AG09319 (cell line): ENCODE measurements around the gene HIRIP3.

Experiments
- DNase-seq: peaks from one replicate; pipeline ENCODE4 v3.0.0-alpha.2; 2010; ENCODE audit warnings: low read depth; ENCODE audit errors: extremely low read depth
- CTCF ChIP-seq: IDR thresholded peaks from 2 replicates; pipeline ENCODE4 v1.5.1; 2011; ENCODE audit warnings: low read depth, mild to moderate bottlenecking, inconsistent platforms, low read length, moderate library complexity

HIRIP3 gene

GRCh38 chr16:30000735-30001631 lies 5.6 kb upstream of the HIRIP3 start:
- no peak for DNase-seq
- no peak for TF ChIP-seq CTCF

- DNase-seq, result no peak
- no peak for TF ChIP-seq CTCF
Measured at GRCh38 chr16:29999605-30000004, 4.2 kb upstream of the HIRIP3 start.

GRCh38 chr16:29996766-29997250 lies 1.4 kb upstream of the HIRIP3 start:
- no peak for TF ChIP-seq CTCF
- DNase-seq, result no peak

GRCh38 chr16:29995911-29996765 lies 721 bp upstream of the HIRIP3 start, which contains the start of gene INO80E:
TSS of gene INO80E (plus strand) at chr16:29996241. CDS start at chr16:29996311, 70 bp downstream.
- TF ChIP-seq CTCF, result no peak

GRCh38 chr16:29994600-29995323 lies 655 bp downstream of the HIRIP3 start:
- no peak for DNase-seq
- TF ChIP-seq CTCF, result no peak

More at GRCh38 chr16:29995911-29996765, 721 bp upstream of the HIRIP3 start, which contains the start of gene INO80E:
- peak; percentile 80 for DNase-seq

GRCh38 chr16:29993903-29994599 lies 1.4 kb downstream of the HIRIP3 start:
- no peak for DNase-seq
- TF ChIP-seq CTCF, result no peak
